ENCODE measurements around the gene MAML1. TPM values are rescaled to one million over a fixed set of nuclear protein-coding genes. Genes with fewer than 3 reads are reported as not detected.

Gene MAML1
- total RNA-seq, 3 donors from 2014 or later (not counting 1 experiment from before 2014, with no cell fraction given), result 28.8 to 45.4 (median 37.6) TPM

GRCh38 chr5:179755022-179755421, 22.4 kb downstream of the MAML1 start:
- H3K36me3 Mint-ChIP-seq, result no peaks in the 10 kb centered on the region
- 54% methylated on average over 2 of the region's 2 CpGs for WGBS (ENCODE audit: insufficient coverage)
- Histone ChIP-seq H3K27me3 (ENCODE audit: control insufficient read depth, insufficient read depth, low read length) (no peaks in the 10 kb centered on the region), H3K9me3 (ENCODE audit: control insufficient read depth, insufficient read depth, low read length) (no peaks in the 10 kb centered on the region), H3K27ac (ENCODE audit: low read length) (no peak overlapping the region), H3K36me3 (ENCODE audit: control insufficient read depth, insufficient read depth, low read length) (peaks cover 5% of the 10 kb centered on the region), H3K4me3 (ENCODE audit: low read length) (no peak overlapping the region), H3K4me1 (ENCODE audit: control insufficient read depth, insufficient read depth, low read length) (peaks cover 20% of the 10 kb centered on the region)
- H3K27ac Mint-ChIP-seq, result peak overlapping the region; percentile 3 to 72
- H3K9me3 Mint-ChIP-seq, result no peaks in the 10 kb centered on the region
- H3K27me3 Mint-ChIP-seq (ENCODE audit: low read depth in 2 of 2), result no peaks in the 10 kb centered on the region
- no peak for TF ChIP-seq CTCF (IDR thresholded peaks at IDR 0.05)
- H3K4me1 Mint-ChIP-seq, result peaks cover 48 to 49% of the 10 kb centered on the region in 2 donors
- peak in 1 of 3 donors; percentile 55 for ATAC-seq
- intact Hi-C loops (cut with micrococcal nuclease), result no loop called here
- no peak overlapping the region for H3K4me3 Mint-ChIP-seq
- DNase-seq, result no peak

GRCh38 chr5:179758955-179759354, 26.3 kb downstream of the MAML1 start:
- no peak overlapping the region for H3K4me3 ChIP-seq (ENCODE audit: low read length)
- Mint-ChIP-seq H3K36me3 (no peaks in the 10 kb centered on the region), H3K27ac (peak overlapping the region; percentile 7 to 71), H3K4me3 (no peak overlapping the region), H3K27me3 (ENCODE audit: low read depth in 2 of 2) (no peaks in the 10 kb centered on the region), H3K4me1 (peaks cover 60 to 67% of the 10 kb centered on the region in 2 donors), H3K9me3 (no peaks in the 10 kb centered on the region)
- H3K9me3 ChIP-seq (ENCODE audit: control insufficient read depth, insufficient read depth, low read length), result no peaks in the 10 kb centered on the region
- TF ChIP-seq CTCF (IDR thresholded peaks at IDR 0.05), result no peak
- 87% methylated on average over 8 of the region's 8 CpGs for WGBS (ENCODE audit: insufficient coverage)
- H3K36me3 ChIP-seq (ENCODE audit: control insufficient read depth, insufficient read depth, low read length), result no peaks in the 10 kb centered on the region
- peaks cover 32% of the 10 kb centered on the region for H3K4me1 ChIP-seq (ENCODE audit: control insufficient read depth, insufficient read depth, low read length)
- no peak for ATAC-seq
- DNase-seq, result no peak
- H3K27ac ChIP-seq (ENCODE audit: low read length), result no peak overlapping the region
- intact Hi-C loops (cut with micrococcal nuclease), result no loop called here
- H3K27me3 ChIP-seq (ENCODE audit: control insufficient read depth, insufficient read depth, low read length), result no peaks in the 10 kb centered on the region

- Mint-ChIP-seq H3K4me1 (peaks cover 54 to 62% of the 10 kb centered on the region in 2 donors), H3K27ac (peak overlapping the region; percentile 7 to 71), H3K4me3 (no peak overlapping the region), H3K36me3 (no peaks in the 10 kb centered on the region), H3K27me3 (ENCODE audit: low read depth in 2 of 2) (no peaks in the 10 kb centered on the region), H3K9me3 (no peaks in the 10 kb centered on the region)
- Histone ChIP-seq H3K4me3 (ENCODE audit: low read length) (no peak overlapping the region), H3K27ac (ENCODE audit: low read length) (no peak overlapping the region), H3K4me1 (ENCODE audit: control insufficient read depth, insufficient read depth, low read length) (peaks cover 27% of the 10 kb centered on the region), H3K9me3 (ENCODE audit: control insufficient read depth, insufficient read depth, low read length) (no peaks in the 10 kb centered on the region), H3K27me3 (ENCODE audit: control insufficient read depth, insufficient read depth, low read length) (no peaks in the 10 kb centered on the region), H3K36me3 (ENCODE audit: control insufficient read depth, insufficient read depth, low read length) (no peaks in the 10 kb centered on the region)
- intact Hi-C loops (cut with micrococcal nuclease), result no loop called here
- no peak for DNase-seq
- TF ChIP-seq CTCF (IDR thresholded peaks at IDR 0.05), result no peak
- no peak for ATAC-seq
- 86% methylated on average over 9 of the region's 9 CpGs for WGBS (ENCODE audit: insufficient coverage)
Measured at GRCh38 chr5:179759581-179760551, 27.2 kb downstream of the MAML1 start.
